ENCODE data around the gene ATP2B3. TPM values are rescaled to one million over a fixed set of nuclear protein-coding genes. Genes with fewer than 3 reads are reported as not detected.

ATP2B3 gene
- total RNA-seq, 1 donor from 2014 or later = 0.60 TPM

GRCh38 chrX:153519569-153520286 is 2.3 kb downstream of the ATP2B3 start:
- no peak for TF ChIP-seq CTCF (IDR thresholded peaks at IDR 0.05; ENCODE audit: unreplicated experiment)
- peaks cover 48% of the 10 kb centered on the region for H3K27me3 Mint-ChIP-seq
- H3K4me3 Mint-ChIP-seq (ENCODE audit: low read depth) = no peak overlapping the region
- no peak for DNase-seq (ENCODE audit: low spot score, unreplicated experiment)
- H3K9me3 Mint-ChIP-seq (ENCODE audit: low read depth) = peaks cover 10% of the 10 kb centered on the region
- H3K4me1 Mint-ChIP-seq (ENCODE audit: low read depth) = no peaks in the 10 kb centered on the region
- H3K36me3 Mint-ChIP-seq (ENCODE audit: insufficient read depth) = peaks cover 2% of the 10 kb centered on the region
- H3K27ac Mint-ChIP-seq = no peak overlapping the region

GRCh38 chrX:153520287-153520917 is 3.0 kb downstream of the ATP2B3 start:
- H3K36me3 Mint-ChIP-seq (ENCODE audit: insufficient read depth) = peaks cover 2% of the 10 kb centered on the region
- DNase-seq (ENCODE audit: low spot score, unreplicated experiment) = no peak
- no peak for TF ChIP-seq CTCF (IDR thresholded peaks at IDR 0.05; ENCODE audit: unreplicated experiment)
- peaks cover 10% of the 10 kb centered on the region for H3K9me3 Mint-ChIP-seq (ENCODE audit: low read depth)
- H3K27me3 Mint-ChIP-seq = peaks cover 48% of the 10 kb centered on the region
- H3K4me3 Mint-ChIP-seq (ENCODE audit: low read depth) = no peak overlapping the region
- no peaks in the 10 kb centered on the region for H3K4me1 Mint-ChIP-seq (ENCODE audit: low read depth)
- no peak overlapping the region for H3K27ac Mint-ChIP-seq

- no peaks in the 10 kb centered on the region for H3K4me1 Mint-ChIP-seq (ENCODE audit: low read depth)
- peaks cover 6% of the 10 kb centered on the region for H3K9me3 Mint-ChIP-seq (ENCODE audit: low read depth)
These were observed 3.6 kb downstream of the ATP2B3 start for GRCh38 chrX:153521034-153521433.

GRCh38 chrX:153522259-153522658 is 4.8 kb downstream of the ATP2B3 start:
- TF ChIP-seq CTCF (IDR thresholded peaks at IDR 0.05; ENCODE audit: unreplicated experiment) = no peak
- Mint-ChIP-seq H3K27ac (no peak overlapping the region), H3K27me3 (peaks cover 33% of the 10 kb centered on the region), H3K36me3 (ENCODE audit: insufficient read depth) (no peaks in the 10 kb centered on the region), H3K4me1 (ENCODE audit: low read depth) (no peaks in the 10 kb centered on the region), H3K9me3 (ENCODE audit: low read depth) (peaks cover 4% of the 10 kb centered on the region), H3K4me3 (ENCODE audit: low read depth) (no peak overlapping the region)
- DNase-seq (ENCODE audit: low spot score, unreplicated experiment) = no peak

More at GRCh38 chrX:153521034-153521433, 3.6 kb downstream of the ATP2B3 start:
- Mint-ChIP-seq H3K36me3 (ENCODE audit: insufficient read depth) (peaks cover under 1% of the 10 kb centered on the region), H3K4me3 (ENCODE audit: low read depth) (no peak overlapping the region), H3K27ac (no peak overlapping the region), H3K27me3 (peaks cover 43% of the 10 kb centered on the region)
- TF ChIP-seq CTCF (IDR thresholded peaks at IDR 0.05; ENCODE audit: unreplicated experiment) = no peak
- no peak for DNase-seq (ENCODE audit: low spot score, unreplicated experiment)

GRCh38 chrX:153523269-153523668 is 5.8 kb downstream of the ATP2B3 start:
- Mint-ChIP-seq H3K4me3 (ENCODE audit: low read depth) (no peak overlapping the region), H3K27ac (no peak overlapping the region), H3K27me3 (peaks cover 32% of the 10 kb centered on the region), H3K4me1 (ENCODE audit: low read depth) (no peaks in the 10 kb centered on the region), H3K9me3 (ENCODE audit: low read depth) (peaks cover 4% of the 10 kb centered on the region), H3K36me3 (ENCODE audit: insufficient read depth) (no peaks in the 10 kb centered on the region)
- TF ChIP-seq CTCF (IDR thresholded peaks at IDR 0.05; ENCODE audit: unreplicated experiment) = no peak
- DNase-seq (ENCODE audit: low spot score, unreplicated experiment) = no peak
